Activated T-helper 1 cell treated with anti-CD3 and anti-CD28 coated beads, Interleukin-12 subunit alpha, Interleukin-12 subunit beta, Interleukin-2, Interleukin-4 antibody, amounts not matched to agents 30 ng/mL and 10 ng/mL and 1 ng/mL, durations not matched to agents 14 hours and 24 hours and 36 hours (primary cell): Measurements from ENCODE around the gene TTL. TPM values are rescaled to one million over a fixed set of nuclear protein-coding genes. Genes with fewer than 3 reads are reported as not detected.
A peak's percentile ranks its signal among the peaks of the same experiment; 100 is the strongest.
"Not testable (repeated sequence)": the region's sequence is repeated elsewhere in the genome, so short reads cannot be mapped to it uniquely, and the experiment has no call there.

Experiments
- DNase-seq: peaks from one replicate; pipeline ENCODE4 v3.0.0; 2021; ENCODE audit warnings: low spot score
- H3K27ac Mint-ChIP-seq: one replicate; pipeline ENCODE4 v1.8.0; 2021; ENCODE audit warnings: mild to moderate bottlenecking, mixed read lengths
- H3K27me3 Mint-ChIP-seq: one replicate; pipeline ENCODE4 v1.8.0; 2022; ENCODE audit warnings: mild to moderate bottlenecking, moderate library complexity, mixed read lengths; ENCODE audit not compliant: insufficient read depth
- H3K36me3 Mint-ChIP-seq: one replicate; pipeline ENCODE4 v1.8.0; 2021; ENCODE audit warnings: low read depth, mixed read lengths
- H3K4me1 Mint-ChIP-seq: one replicate; pipeline ENCODE4 v1.8.0; 2021; ENCODE audit warnings: low read depth, mixed read lengths
- H3K4me3 Mint-ChIP-seq: one replicate; pipeline ENCODE4 v1.8.0; 2021; ENCODE audit warnings: mild to moderate bottlenecking, moderate library complexity, mixed read lengths
- H3K9me3 Mint-ChIP-seq: one replicate; pipeline ENCODE4 v1.8.0; 2021; ENCODE audit warnings: mixed read lengths
- intact Hi-C: fragments of 100-400 bp; cut with micrococcal nuclease; formaldehyde crosslinking; loops from one replicate; pipeline ENCODE4 v1.15.1; 2024
- total RNA-seq: library from RNA; stranded (reverse); gene quantifications from 2 replicates; pipeline ENCODE4 v1.2.3, GENCODE V29; 2022

TTL gene
- total RNA-seq, 1 donor from 2014 or later = 45.2 TPM

DNA sequence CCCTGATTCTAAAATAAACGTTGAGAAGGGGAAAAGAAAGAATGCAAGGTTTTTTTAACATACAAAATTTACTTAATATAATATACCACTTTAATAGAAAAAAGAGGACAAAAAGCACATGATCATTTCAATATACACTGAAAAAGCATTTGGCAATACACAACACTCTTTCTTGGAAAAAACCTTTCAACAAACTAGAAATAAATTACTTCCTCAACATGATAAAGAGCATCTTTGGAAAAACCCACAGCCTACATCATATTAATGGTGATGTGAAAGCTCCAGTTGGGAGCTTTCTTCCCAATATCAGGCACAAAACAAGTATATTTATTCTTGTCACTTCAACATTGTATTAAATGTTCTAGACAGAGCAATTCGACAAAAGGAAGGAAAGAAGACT is 57.4 kb downstream of the TTL start:
- Mint-ChIP-seq H3K9me3 (no peaks in the 10 kb centered on the region), H3K27ac (no peak overlapping the region), H3K4me3 (no peak overlapping the region), H3K27me3 (no peaks in the 10 kb centered on the region), H3K36me3 (peaks cover 1% of the 10 kb centered on the region), H3K4me1 (peaks cover 6% of the 10 kb centered on the region)
- intact Hi-C loops = no loop called here
- DNase-seq = no peak

DNA sequence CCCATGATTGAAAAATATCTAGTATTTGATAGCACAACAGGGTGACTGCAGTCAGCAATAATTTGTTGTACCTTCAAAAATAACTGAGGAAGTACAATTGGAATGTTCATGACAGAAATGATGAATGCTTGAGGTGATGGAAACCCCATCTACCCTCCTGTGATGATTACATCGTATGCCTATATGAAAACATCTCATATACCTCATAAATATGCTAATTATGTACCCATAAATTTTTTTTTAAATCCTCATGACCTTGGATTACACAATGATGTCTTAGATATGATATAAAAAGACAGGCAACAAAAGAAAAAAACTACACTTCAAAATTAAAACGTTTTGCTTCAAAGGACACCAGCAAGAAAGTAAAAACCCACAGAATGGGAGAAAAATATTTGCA is 59.0 kb downstream of the TTL start:
- peaks cover 11% of the 10 kb centered on the region for H3K4me1 Mint-ChIP-seq
- H3K9me3 Mint-ChIP-seq = no peaks in the 10 kb centered on the region
- no peak for DNase-seq
- peaks cover 1% of the 10 kb centered on the region for H3K36me3 Mint-ChIP-seq
- no peak overlapping the region for H3K27ac Mint-ChIP-seq
- no peaks in the 10 kb centered on the region for H3K27me3 Mint-ChIP-seq
- intact Hi-C loops = loop anchor here (5.0 kb wide), 3 partner anchors 186 to 419 kb away; no protein-coding TSS in a partner anchor
- H3K4me3 Mint-ChIP-seq = no peak overlapping the region

DNA sequence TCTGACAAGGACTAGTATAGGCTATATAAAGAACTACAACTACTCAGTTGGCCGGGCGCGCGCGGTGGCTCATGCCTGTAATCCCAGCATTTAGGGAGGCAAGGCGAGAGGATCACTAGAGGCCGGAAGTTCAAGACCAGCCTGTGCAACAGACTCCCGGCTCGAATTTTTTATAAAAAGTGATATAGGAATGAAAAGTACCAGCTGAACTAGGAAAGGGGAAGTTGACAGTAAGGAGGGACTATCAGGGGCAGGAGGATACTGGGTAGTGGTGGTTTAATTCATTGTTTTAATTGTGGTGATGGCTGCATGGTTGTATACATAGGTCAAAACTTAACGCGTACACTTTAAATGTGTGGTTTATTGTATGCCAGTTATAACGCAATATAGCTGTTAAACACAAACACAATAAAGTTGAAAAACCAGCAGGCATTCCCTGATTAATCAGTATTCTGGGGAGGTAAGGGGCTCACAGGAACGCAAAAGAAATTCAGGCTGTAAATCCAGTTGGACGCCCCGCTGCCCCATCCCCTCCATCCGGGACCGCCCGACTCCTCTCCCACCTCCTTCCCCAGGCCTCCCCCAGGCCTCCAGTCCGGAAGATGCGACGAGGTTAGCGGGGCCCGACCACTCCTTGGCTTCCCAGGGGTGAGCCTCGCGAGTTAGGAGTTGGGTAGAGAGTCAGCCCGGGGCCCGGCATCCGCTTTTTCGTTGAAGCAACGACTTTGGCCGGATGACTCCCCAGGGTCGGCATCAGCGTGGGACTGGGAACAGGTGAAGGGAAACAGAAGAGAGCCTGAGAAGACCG is 59.6 kb downstream of the TTL start:
- no peaks in the 10 kb centered on the region for H3K27me3 Mint-ChIP-seq
- H3K9me3 Mint-ChIP-seq = no peaks in the 10 kb centered on the region
- no peak overlapping the region for H3K27ac Mint-ChIP-seq
- H3K36me3 Mint-ChIP-seq = peaks cover 1% of the 10 kb centered on the region
- intact Hi-C loops = loop anchor here (1.0 to 5.0 kb wide), 9 partner anchors 43 to 657 kb away; partner anchors contain the start of genes ANAPC1, CHCHD5, TMEM87B and ZC3H6
- DNase-seq = peak; percentile 73
- peaks cover 11% of the 10 kb centered on the region for H3K4me1 Mint-ChIP-seq
- no peak overlapping the region for H3K4me3 Mint-ChIP-seq

DNA sequence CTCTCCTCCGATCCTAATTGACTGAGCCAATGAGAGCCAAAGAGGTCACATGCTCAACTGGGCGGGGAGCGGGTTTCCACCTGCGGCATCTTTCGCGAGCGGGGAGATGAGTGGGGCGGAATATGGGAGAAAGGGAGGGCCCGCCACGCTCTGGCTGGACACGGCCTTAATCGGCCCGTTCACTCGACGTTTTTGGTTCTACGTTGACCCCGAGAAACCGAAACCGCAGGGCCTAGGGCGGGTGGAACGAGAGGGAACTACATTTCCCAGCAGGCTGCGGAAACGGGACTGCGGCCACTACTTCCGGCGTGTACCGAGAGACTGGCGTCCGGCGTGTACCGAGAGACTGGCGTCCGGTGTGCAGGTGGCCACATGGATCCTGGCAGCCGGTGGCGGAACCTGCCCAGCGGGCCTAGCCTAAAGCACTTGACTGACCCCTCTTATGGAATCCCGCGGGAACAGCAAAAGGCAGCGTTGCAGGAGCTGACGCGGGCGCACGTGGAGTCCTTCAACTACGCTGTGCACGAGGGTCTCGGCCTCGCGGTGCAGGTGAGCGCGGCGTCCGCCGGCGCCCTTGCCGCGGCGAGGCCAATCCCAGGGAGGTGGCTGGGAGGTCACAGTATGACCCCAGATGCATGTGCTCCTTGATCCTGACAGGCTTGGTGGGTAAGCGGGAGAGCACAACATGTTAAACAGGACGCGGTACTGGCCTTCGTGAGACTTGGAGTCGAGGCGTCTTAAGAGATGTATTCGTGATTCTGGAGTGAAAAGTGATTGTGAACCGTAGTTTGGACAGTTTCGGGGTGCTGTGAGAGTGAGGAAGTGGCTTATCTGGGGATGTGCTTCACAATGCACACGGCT is 60.4 kb downstream of the TTL start, which contains the start of gene POLR1B:
Gene POLR1B, plus strand, starts transcription at position 343 of the 861 bp plus-strand sequence. Its CDS starts 30 bp downstream, at position 373.
- Mint-ChIP-seq H3K4me3 (no peak within 1 kb of the TSS), H3K27ac (no peak within 1 kb of the TSS), H3K36me3 (peaks cover 3% of the 10 kb centered on the region), H3K9me3 (no peaks in the 10 kb centered on the region), H3K27me3 (no peaks in the 10 kb centered on the region), H3K4me1 (peaks cover 11% of the 10 kb centered on the region)
- intact Hi-C loops = loop anchor here (1.0 to 5.0 kb wide), 9 partner anchors 42 to 658 kb away; partner anchors contain the start of genes ANAPC1, CHCHD5, TMEM87B and ZC3H6
- peak; percentile 77 for DNase-seq

DNA sequence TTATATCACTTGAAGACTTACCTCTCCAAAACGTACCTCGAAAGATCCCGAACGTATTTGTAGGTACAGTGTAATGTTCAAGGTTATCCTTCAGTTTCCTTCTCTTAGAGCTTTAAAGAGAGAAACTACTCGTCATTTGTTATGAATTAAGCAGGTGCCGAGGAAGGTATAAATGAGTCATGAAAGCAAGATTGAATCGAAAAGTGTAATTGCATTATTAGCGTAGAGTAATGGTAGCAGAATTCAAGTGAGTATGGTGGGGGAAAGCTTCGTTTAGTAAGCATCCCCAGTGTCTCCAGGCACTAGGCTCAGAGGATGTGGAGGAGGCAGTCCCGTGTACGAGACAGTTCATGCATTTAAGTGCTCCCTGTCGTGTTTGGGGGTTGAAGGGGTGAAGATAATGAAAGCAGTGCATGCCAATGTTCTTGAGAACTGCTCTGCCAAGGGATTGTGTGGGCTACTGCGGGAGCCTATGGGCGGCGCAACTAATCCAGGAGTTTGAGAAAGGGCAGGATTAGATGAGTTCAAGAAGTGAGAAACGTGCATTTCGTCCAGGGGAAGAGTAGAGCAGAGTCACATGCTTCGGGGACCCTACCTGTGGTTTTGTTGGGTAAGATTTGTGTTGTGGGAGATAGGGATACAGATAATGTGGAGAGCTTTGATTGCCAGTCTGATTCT is 61.2 kb downstream of the TTL start:
- Mint-ChIP-seq H3K36me3 (peaks cover 11% of the 10 kb centered on the region), H3K4me3 (no peak overlapping the region), H3K27me3 (no peaks in the 10 kb centered on the region), H3K27ac (no peak overlapping the region), H3K9me3 (no peaks in the 10 kb centered on the region), H3K4me1 (peaks cover 11% of the 10 kb centered on the region)
- no peak for DNase-seq
- intact Hi-C loops = loop anchor here (1.0 to 5.0 kb wide), 10 partner anchors 41 to 659 kb away; partner anchors contain the start of genes ANAPC1, CHCHD5, SLC20A1 and TMEM87B

DNA sequence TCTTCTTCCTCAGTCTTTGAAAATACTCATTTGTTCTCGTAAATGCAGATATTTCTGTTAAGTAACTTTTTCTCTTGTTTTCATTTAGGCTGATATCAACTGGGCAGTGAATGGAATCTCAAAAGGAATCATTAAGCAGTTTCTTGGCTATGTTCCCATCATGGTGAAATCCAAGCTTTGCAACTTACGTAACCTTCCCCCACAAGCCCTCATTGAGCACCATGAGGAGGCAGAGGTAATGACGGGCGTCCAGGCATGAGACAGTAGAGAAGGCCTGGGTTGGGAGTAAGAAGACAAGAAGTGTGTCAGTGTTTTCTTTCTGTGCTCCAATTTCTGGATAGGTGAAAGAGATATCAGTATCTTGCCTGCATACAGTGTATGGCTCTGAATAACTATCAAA is 65.4 kb downstream of the TTL start:
- H3K36me3 Mint-ChIP-seq = peaks cover 39% of the 10 kb centered on the region
- DNase-seq = no peak
- H3K9me3 Mint-ChIP-seq = no peaks in the 10 kb centered on the region
- H3K27ac Mint-ChIP-seq = no peak overlapping the region
- H3K4me3 Mint-ChIP-seq = no peak overlapping the region
- no peaks in the 10 kb centered on the region for H3K27me3 Mint-ChIP-seq
- peaks cover 15% of the 10 kb centered on the region for H3K4me1 Mint-ChIP-seq
- intact Hi-C loops = no loop called here

DNA sequence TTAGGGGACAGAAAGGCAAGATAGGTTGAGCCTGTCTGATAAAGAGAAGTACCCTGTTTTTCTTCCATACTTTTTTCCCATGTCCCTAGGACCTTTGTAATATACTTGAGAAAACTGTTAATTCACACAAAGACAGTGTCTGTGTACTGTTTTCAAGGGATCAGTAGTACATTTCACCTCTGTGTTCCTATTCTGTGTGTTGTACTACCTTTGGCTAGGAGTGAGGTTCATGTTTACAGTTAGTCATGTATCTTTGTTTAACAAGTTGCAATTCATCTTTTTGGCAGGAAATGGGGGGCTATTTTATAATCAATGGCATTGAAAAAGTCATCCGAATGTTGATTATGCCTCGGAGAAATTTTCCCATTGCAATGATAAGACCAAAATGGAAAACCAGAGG is 67.0 kb downstream of the TTL start:
- no peak for DNase-seq
- Mint-ChIP-seq H3K4me3 (no peak overlapping the region), H3K27me3 (no peaks in the 10 kb centered on the region), H3K9me3 (no peaks in the 10 kb centered on the region), H3K4me1 (peaks cover 15% of the 10 kb centered on the region), H3K36me3 (peaks cover 51% of the 10 kb centered on the region), H3K27ac (no peak overlapping the region)
- intact Hi-C loops = no loop called here

DNA sequence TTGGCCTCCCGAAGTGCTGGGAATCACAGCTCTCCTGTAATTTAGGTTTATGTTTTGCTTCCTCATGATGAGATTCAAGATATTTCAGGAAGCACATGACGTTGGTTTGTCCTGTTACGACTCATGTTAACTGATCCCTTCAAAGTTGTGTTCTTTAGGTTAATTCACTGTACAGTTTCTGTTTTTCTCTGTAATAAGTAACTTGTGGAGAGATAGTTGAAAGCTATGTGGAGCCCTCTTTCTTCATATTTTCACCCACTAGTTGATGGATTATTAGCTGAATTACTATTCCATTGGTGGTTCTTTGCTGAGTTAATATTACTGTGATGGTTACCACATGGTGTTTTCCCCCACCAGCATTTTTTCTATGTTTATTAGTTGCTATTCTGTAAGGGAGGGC is 84.1 kb downstream of the TTL start:
- no peaks in the 10 kb centered on the region for H3K9me3 Mint-ChIP-seq
- no peak overlapping the region for H3K27ac Mint-ChIP-seq
- H3K36me3 Mint-ChIP-seq = peaks cover 62% of the 10 kb centered on the region
- intact Hi-C loops = no loop called here
- no peak for DNase-seq
- H3K27me3 Mint-ChIP-seq = no peaks in the 10 kb centered on the region
- H3K4me3 Mint-ChIP-seq = no peak overlapping the region
- H3K4me1 Mint-ChIP-seq = peaks cover 8% of the 10 kb centered on the region

DNA sequence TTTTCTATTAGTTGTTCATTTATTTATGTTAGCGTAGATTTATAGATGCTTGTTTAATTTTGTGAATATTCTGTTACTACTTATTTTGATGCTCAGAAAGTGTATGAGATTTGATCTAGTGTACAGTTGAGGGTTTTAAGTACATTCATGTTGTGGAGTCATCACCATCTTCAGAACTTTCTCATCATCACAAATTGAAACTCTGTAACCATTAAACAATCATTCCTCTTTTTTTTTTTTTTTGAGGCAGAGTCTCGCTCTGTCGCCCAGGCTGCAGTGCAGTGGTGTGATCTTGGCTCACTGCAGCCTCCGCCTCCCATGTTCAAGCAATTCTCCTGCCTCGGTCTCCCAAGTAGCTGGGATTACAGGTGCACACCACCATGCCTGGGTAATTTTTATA is 84.6 kb downstream of the TTL start:
- H3K27ac Mint-ChIP-seq, H3K9me3 Mint-ChIP-seq, H3K27me3 Mint-ChIP-seq, H3K4me3 Mint-ChIP-seq, intact Hi-C loops, H3K4me1 Mint-ChIP-seq, DNase-seq: not testable (repeated sequence)
- peaks cover 62% of the 10 kb centered on the region for H3K36me3 Mint-ChIP-seq

DNA sequence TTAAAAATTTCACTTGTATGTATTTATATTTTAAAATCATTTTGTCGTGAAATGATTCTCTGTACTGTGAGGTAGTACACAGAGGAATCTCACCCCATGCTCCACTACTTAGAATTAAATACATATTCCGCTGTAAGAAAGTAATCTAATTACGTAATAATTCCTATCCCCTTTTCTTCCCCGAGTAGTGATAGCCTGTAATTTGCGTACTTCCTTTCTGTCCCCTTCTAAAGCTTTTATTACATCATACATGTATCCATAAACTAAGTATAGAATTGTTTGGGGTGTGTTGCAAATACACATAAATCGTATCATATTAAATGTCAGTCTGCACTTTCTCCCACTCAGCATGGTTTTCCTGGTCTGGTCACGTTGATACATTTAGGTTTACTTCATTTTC is 90.0 kb downstream of the TTL start:
- Mint-ChIP-seq H3K4me1 (no peaks in the 10 kb centered on the region), H3K9me3 (no peaks in the 10 kb centered on the region), H3K4me3 (no peak overlapping the region), H3K27me3 (no peaks in the 10 kb centered on the region), H3K27ac (no peak overlapping the region), H3K36me3 (peaks cover 66% of the 10 kb centered on the region)
- intact Hi-C loops = no loop called here
- DNase-seq = no peak

DNA sequence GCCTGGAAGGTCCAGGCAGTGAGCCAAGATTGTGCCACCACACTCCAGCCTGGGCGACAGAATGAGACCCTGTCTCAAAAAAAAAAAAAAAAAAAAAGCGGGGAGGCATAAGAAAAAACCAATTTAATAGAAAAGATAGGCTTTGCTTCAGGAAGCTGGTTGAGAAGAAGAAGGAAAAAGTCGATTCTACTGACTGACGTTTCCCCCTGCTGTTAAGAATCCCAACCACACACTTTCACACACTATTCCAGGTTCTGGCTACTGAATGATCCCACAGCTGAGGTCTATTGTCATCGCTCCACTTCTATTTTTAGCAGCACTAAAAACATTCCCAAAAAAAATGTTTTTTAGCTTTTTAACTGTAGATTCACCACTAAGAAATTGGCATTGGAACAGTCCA is 95.8 kb downstream of the TTL start:
- Mint-ChIP-seq H3K9me3 (no peaks in the 10 kb centered on the region), H3K4me1 (peaks cover 2% of the 10 kb centered on the region), H3K36me3 (peaks cover 28% of the 10 kb centered on the region), H3K4me3 (no peak overlapping the region), H3K27ac (no peak overlapping the region), H3K27me3 (no peaks in the 10 kb centered on the region)
- intact Hi-C loops = no loop called here
- DNase-seq = no peak

DNA sequence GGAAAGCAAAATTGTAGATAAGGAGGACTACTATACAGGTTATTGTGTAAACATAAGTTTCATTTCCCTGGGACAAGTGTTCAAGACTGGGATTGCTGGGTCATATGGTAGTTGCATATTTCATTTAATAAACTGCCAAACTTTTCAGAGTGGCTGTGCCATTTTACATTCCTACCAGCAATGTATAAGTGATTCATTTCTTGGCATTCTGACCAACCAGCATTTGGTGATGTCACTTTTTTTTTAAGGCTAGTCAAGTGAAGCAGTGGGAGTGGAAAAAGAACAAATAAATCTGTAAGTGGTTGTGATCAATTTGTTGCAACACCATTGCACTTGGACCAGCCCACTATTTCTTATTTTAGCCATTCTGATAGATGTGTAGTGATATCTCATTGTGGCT is 97.3 kb downstream of the TTL start:
- Mint-ChIP-seq H3K4me3 (no peak overlapping the region), H3K9me3 (no peaks in the 10 kb centered on the region), H3K27ac (no peak overlapping the region), H3K36me3 (peaks cover 28% of the 10 kb centered on the region), H3K27me3 (no peaks in the 10 kb centered on the region), H3K4me1 (peaks cover 13% of the 10 kb centered on the region)
- intact Hi-C loops = no loop called here
- no peak for DNase-seq
